DOHH2 (cell line): ENCODE measurements around the gene MCCC1.

Experiments
- CTCF ChIP-seq: fragments of 200-600 bp; sonication (generic); IDR thresholded peaks from one replicate; pipeline ENCODE4 v1.5.1; 2014; ENCODE audit warnings: antibody characterized with exemption, mild to moderate bottlenecking, low read depth, low read length; ENCODE audit not compliant: poor library complexity, severe bottlenecking
- EZH2phosphoT487 ChIP-seq: fragments of 200-600 bp; sonication (generic); IDR thresholded peaks from 2 replicates; pipeline ENCODE4 v1.6.1; 2017; ENCODE audit warnings: borderline replicate concordance, mild to moderate bottlenecking, antibody characterized with exemption, low read length, moderate library complexity, mixed read lengths

- TF ChIP-seq CTCF (no peak), EZH2phosphoT487 (no peak)
Observed at GRCh38 chr3:183070892-183071291, 28.4 kb downstream of the MCCC1 start.
